Tibial artery (tissue), 4 donors: ENCODE data around the gene APOBR.
"Not testable (repeated sequence)": the region's sequence is repeated elsewhere in the genome, so short reads cannot be mapped to it uniquely, and the experiment has no call there.

Source experiments
- DNase-seq, 2 donors: peaks; one replicate each; pipeline ENCODE4 v3.0.0-alpha.2; 2019
- H3K27ac ChIP-seq, 2 donors: fragments of 200-600 bp; sonication (generic) in 1 of 2; 1 replicate in 1 of 2; 2 replicates in 1 of 2; pipeline ENCODE4 v1.5.1; 2018 to 2019; ENCODE audit warnings: mild to moderate bottlenecking in 1 of 2
- H3K27me3 ChIP-seq, 2 donors: fragments of 200-600 bp; sonication (generic) in 1 of 2; one replicate each; pipeline versions ENCODE4 v1.5.1 to v1.6.0; 2016 to 2019
- H3K36me3 ChIP-seq, 3 donors: fragments of 200-600 bp; sonication (generic) in 2 of 3; one replicate each; pipeline ENCODE4 v1.5.1; 2016 to 2019; ENCODE audit warnings: mild to moderate bottlenecking in 2 of 3
- H3K4me1 ChIP-seq, 4 donors: fragments of 200-600 bp; sonication (generic) in 2 of 4; 1 replicate in 3 of 4; 2 replicates in 1 of 4; pipeline ENCODE4 v1.5.1; 2016 to 2019
- H3K4me3 ChIP-seq, 2 donors: fragments of 200-600 bp; sonication (generic) in 1 of 2; 1 replicate in 1 of 2; 2 replicates in 1 of 2; pipeline ENCODE4 v1.5.1; 2018 to 2019; ENCODE audit warnings: mild to moderate bottlenecking in 2 of 2
- H3K9me3 ChIP-seq, 3 donors: fragments of 200-600 bp; sonication (generic) in 1 of 3; one replicate each; pipeline ENCODE4 v1.5.1; 2016 to 2019
- intact Hi-C: fragments of 100-400 bp; cut with DNase I; formaldehyde crosslinking; loops from one replicate; pipeline ENCODE4 v1.15.0; 2023; ENCODE audit warnings: low total_unique reads
- TF ChIP-seq, protein P1 (sequence below), 2 experiments: fragments of 200-600 bp in 1 of 2; fragments of 450-650 bp in 1 of 2; IDR thresholded peaks; one replicate each; pipeline ENCODE4 v1.5.1; 2017 to 2019; ENCODE audit warnings: antibody characterized with exemption in 2 of 2, mild to moderate bottlenecking in 1 of 2, moderate library complexity in 1 of 2

APOBR gene

DNA sequence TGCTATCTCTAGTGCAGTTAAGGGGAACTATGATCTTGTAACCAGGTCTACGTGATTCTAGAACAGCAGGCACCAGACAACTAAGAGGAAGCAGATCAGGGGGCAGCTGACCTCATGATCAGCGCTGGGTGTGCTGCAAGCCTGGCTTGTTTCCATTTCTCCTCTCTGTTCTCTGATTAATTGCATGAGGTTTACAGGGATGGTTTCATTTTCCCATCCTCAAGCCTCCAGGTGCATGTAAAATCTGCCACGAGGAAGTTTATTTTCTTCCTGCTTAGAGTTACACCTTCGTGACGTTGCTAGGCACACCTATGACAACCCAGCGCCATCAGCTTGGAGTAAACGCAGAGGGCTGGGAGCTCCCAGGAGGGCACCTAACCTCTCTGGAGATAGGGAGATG is 48.6 kb downstream of the APOBR start:
- no peak overlapping the region for H3K27ac ChIP-seq
- intact Hi-C loops, result no loop called here
- no peaks in the 10 kb centered on the region for H3K9me3 ChIP-seq
- H3K4me1 ChIP-seq, result peaks cover 0 to 14% (median 11%) of the 10 kb centered on the region in 4 donors
- TF ChIP-seq, protein P1, sequence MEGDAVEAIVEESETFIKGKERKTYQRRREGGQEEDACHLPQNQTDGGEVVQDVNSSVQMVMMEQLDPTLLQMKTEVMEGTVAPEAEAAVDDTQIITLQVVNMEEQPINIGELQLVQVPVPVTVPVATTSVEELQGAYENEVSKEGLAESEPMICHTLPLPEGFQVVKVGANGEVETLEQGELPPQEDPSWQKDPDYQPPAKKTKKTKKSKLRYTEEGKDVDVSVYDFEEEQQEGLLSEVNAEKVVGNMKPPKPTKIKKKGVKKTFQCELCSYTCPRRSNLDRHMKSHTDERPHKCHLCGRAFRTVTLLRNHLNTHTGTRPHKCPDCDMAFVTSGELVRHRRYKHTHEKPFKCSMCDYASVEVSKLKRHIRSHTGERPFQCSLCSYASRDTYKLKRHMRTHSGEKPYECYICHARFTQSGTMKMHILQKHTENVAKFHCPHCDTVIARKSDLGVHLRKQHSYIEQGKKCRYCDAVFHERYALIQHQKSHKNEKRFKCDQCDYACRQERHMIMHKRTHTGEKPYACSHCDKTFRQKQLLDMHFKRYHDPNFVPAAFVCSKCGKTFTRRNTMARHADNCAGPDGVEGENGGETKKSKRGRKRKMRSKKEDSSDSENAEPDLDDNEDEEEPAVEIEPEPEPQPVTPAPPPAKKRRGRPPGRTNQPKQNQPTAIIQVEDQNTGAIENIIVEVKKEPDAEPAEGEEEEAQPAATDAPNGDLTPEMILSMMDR (IDR thresholded peaks at IDR 0.05), result no peak
- no peaks in the 10 kb centered on the region for H3K27me3 ChIP-seq
- peaks cover 0 to 1% (median under 1%) of the 10 kb centered on the region in 3 donors for H3K36me3 ChIP-seq
- DNase-seq, result peak; percentile 44 to 75
- no peak overlapping the region for H3K4me3 ChIP-seq

DNA sequence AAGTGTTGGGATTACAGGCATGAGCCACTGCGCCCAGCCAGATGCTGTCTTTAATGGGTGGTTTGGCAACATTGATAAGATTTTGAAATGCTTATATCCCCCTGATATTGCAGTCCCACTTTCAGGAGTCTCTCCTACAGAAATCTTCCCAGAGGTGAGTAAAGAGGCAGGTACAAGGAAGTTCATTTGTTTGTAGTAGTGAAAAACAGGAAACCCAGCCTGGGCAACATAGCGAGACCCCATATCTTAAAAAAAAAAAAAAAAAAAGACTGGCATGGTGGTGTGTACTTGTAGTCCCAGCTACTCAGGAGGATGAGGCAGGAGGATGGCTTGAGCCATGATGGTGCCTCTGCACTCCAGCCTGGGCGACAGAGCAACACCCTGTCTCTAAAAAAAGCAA is 50.6 kb downstream of the APOBR start:
- Histone ChIP-seq H3K27me3 (peaks cover 0 to 5% of the 10 kb centered on the region in 2 donors), H3K4me1 (no peaks in the 10 kb centered on the region), H3K9me3 (no peaks in the 10 kb centered on the region), H3K36me3 (no peaks in the 10 kb centered on the region), H3K27ac (no peak overlapping the region), H3K4me3 (no peak overlapping the region)
- no peak for DNase-seq
- intact Hi-C loops, result no loop called here
- TF ChIP-seq, protein P1 (IDR thresholded peaks at IDR 0.05), result no peak

DNA sequence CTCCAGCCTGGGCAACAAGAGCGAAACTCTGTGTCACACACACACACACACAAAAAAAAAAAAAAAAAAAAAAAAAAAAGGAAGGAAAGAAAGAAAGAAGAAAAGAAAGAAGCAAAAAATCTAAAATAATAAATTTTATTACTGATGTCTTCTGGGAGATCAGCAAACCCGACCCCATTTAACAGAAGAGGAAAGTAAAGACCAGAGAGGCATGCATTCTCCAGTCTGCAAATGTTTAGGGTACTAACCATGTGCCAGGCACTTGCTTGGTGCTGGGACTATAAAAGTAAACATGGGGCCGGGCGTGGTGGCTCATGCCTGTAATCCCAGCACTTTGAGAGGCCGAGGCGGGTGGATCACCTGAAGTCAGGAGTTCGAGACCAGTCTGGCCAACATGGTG is 51.5 kb downstream of the APOBR start:
- DNase-seq, H3K27ac ChIP-seq, H3K4me1 ChIP-seq, H3K36me3 ChIP-seq, H3K4me3 ChIP-seq, H3K9me3 ChIP-seq, H3K27me3 ChIP-seq, intact Hi-C loops: not testable (repeated sequence)

DNA sequence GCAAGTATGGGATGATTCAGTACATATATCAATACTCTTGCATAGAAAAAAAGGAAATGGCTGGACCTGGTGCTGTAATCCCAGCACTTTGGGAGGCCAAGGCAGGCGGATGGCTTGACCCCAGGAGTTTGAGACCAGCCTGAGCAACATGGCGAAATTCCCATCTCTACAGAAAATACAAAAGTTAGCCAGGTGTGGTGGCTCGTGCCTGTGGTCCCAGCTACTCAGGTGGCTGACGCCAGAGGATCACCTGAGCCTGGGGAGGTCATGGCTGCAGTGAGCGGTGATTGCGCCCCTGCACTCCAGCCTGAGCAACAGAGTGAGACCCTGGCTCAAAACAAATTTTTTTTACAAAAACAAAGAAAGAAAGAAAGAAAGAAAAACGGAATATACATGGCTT is 52.2 kb downstream of the APOBR start:
- TF ChIP-seq, protein P1 (IDR thresholded peaks at IDR 0.05), result no peak
- Histone ChIP-seq H3K27ac (no peak overlapping the region), H3K27me3 (peaks cover 0 to 5% of the 10 kb centered on the region in 2 donors), H3K36me3 (no peaks in the 10 kb centered on the region), H3K9me3 (no peaks in the 10 kb centered on the region), H3K4me3 (no peak overlapping the region), H3K4me1 (no peaks in the 10 kb centered on the region)
- no peak for DNase-seq
- intact Hi-C loops, result no loop called here

DNA sequence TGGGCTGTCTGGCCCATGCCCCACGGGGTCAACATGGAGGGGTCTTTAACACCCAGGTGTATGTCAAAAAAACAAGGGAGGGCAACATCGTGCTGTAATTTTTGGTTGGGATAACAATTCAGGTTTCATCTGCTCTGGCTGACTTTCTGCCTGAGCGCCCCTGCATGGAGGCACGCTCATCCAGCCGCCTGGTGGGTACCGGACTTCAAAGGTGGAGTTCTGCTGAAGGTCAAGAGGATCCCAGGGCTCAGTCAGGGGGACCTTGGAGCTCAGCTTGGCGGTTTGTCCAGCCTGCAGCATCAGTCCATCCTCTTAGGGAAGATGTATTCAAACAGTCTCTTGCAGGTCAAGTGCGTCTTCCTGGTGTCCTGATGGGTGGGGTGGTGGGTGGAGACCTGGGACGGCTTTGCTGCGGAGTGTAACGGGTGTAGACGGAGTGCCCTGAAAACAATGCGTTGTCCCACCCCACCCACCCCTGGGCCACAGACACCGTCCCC is 53.9 kb downstream of the APOBR start:
- TF ChIP-seq, protein P1 (IDR thresholded peaks at IDR 0.05), result no peak
- Histone ChIP-seq H3K9me3 (no peaks in the 10 kb centered on the region), H3K4me3 (no peak overlapping the region), H3K4me1 (peaks cover 0 to 4% (median 2%) of the 10 kb centered on the region in 4 donors), H3K27me3 (peaks cover 0 to 5% of the 10 kb centered on the region in 2 donors), H3K27ac (no peak overlapping the region), H3K36me3 (no peaks in the 10 kb centered on the region)
- DNase-seq, result no peak
- intact Hi-C loops, result no loop called here
